Central memory CD4-positive, alpha-beta T cell (primary cell): ENCODE results near the gene ASS1.

ENCODE experiments used
- DNase-seq: peaks from one replicate; pipeline ENCODE4 v3.0.0; 2022

The ASS1 gene

GRCh38 chr9:130477564-130477963 is 32.8 kb downstream of the ASS1 start:
- DNase-seq = no peak

- no peak for DNase-seq
These were observed 33.4 kb downstream of the ASS1 start for GRCh38 chr9:130478152-130478551.

DNA sequence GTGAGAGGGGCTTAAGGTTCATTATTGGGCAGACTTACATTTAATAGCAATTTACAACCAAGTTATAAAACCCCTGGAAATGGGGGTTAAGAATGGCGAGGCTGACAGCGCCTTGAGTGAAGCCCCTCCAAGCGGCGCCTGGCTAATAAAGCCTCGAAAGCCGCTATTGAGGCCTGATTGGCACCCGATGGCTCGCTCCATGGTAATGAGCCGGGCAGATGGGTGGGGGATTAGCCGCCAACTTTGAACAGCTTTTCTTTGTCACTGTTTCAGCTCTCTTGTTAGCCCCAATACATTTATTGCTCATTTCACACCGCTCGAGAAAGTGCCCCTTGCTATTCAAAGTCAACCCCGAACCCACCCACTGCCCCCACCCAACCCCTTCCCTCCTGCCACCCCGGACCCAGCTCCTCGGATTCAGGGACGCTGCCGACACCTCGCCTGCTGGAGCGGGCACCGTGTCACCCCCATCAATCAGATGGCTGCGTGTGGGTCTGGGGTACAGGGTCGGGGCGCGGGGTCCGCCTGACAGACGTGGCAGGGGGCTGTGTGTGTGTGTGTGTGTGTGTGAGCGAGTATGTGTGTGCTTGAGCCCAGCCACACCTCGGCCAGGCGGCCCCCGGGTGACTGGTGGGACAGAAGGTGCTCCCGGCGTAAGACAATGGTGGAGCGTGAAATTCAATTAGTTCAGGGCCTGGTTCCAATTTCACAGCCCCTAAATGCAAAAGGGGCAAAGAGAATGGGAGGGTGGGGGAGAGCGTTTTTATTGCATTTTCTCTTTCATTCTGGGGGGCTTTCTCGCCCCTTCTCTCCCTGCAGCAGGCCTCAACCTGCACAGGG is 34.2 kb downstream of the ASS1 start:
- DNase-seq = no peak

GRCh38 chr9:130479587-130479986 is 34.8 kb downstream of the ASS1 start:
- no peak for DNase-seq

GRCh38 chr9:130480673-130481072 is 35.9 kb downstream of the ASS1 start:
- DNase-seq = no peak

DNA sequence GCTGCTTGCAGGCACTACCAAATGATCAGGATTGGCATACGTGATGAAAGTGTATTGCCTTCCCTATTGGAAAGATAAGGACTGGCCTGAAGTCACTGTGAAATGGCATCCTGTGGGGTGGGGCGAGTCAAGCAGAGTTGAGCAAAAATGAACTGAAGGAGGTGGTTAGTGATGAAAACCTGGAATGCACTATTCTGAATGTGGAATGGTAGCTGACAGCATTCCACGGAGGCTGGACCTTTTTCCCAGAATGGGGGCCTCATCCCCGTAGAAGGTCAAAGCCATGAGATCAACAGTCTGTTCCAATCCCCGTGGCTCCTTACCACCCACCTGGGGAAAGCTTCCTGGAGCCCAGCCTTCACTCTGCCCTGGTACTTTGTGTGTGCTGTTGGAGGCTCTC is 37.7 kb downstream of the ASS1 start:
- no peak for DNase-seq

DNA sequence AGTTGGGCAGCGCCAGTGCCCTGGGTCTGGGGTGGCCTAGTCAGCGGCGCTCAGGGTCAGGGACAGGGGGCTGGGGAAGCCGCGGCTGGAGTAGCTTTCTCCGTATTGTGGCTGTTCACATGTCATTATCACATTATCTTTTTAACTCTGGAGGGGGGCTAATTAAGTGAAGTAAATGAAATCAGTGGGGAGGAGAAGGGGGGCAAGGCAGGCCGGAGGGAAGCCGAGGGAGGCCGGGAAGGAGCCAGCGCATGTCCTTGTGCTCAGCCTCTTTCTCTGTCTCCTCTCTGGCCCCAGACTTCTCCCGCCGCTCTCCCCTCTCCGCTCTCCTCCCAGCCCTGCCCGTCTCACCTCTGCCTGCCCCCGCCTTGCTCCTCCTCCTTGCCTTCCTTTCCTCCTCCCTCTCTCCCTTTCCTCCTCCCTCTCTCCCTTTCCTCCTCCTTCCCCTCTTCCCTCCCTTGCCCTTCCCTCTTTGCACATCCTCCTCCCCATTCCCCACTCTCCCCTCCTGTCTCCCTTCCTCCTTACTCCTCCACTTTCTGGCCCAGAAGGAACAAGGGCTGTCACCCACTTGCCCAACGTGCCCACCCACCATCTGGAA is 38.7 kb downstream of the ASS1 start:
- DNase-seq = no peak

- no peak for DNase-seq
These were observed 39.8 kb downstream of the ASS1 start for GRCh38 chr9:130484362-130485072.

- DNase-seq = no peak
These were observed 41.3 kb downstream of the ASS1 start for GRCh38 chr9:130486103-130486502.

DNA sequence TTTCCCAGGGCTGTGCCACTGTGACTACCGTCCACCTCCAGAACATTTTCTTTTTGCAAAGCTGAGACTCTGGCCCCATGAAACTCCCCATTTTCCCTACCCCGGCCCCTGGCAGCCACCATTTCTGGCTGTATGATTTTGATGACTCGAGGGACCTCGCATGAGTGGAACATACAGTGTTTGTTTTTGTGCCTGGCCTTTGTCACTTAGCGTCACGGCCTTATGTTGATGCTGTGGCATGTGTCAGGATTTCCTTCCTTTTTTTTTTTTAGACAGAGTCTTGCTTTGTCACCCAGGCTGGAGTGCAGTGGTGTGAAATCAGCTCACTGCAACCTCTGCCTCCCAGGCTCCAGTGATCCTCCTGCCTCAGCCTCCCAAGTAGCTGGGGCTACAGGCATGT is 42.7 kb downstream of the ASS1 start:
- DNase-seq = no peak

GRCh38 chr9:130488621-130489330 is 44.0 kb downstream of the ASS1 start:
- no peak for DNase-seq

- DNase-seq = no peak
These were observed 46.2 kb downstream of the ASS1 start for GRCh38 chr9:130490981-130491380.

DNA sequence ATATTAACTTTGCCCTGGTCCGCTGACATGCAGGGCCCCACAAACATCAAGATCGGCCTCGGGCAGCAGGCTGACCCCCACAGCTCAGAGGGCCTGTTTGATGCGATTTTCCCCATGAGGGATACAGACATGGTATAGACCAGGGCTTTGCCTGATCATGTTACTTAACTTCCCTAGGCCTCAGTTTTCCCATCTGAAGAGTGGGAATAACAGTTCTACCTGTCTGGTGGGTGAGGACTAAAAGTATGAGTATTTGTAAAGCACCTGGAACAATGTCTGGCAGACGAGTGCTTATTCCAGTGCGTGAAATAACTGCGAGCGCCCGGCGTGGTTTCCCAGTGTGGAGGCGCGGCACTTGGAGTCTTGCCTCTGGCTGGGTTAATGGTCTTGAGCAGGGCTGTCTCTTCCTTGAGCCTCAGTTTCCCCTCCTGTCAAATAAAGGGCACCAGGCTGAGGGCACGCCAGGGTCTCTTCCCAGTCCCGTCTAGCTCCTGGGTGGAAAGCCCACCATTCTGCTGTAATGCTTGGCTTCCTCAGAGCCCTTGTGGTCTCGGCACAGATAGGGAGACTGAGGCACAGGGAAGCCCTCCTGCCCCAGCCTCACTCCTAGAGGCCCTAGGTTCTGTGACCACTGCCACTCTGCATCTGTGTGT is 47.2 kb downstream of the ASS1 start:
- no peak for DNase-seq

DNA sequence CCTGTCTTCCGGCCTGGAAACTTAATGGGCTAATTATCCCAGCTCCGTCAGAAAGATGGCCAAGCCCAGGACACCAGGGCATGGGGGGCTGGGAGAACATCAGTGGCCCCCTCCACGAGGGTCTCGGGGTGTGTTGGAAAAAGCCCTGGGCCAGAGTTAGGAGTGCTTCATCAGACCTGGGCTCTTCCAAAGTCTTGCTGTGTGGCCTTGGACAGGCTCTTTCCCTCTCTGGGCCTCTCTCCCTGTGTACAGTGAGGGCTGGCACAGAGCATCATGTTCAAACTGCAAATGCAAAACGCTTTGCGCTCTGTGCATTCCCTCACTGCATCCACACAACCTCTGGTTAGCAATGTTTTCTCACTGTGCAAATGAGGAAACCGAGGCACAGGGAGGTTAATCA is 48.3 kb downstream of the ASS1 start:
- DNase-seq = no peak

DNA sequence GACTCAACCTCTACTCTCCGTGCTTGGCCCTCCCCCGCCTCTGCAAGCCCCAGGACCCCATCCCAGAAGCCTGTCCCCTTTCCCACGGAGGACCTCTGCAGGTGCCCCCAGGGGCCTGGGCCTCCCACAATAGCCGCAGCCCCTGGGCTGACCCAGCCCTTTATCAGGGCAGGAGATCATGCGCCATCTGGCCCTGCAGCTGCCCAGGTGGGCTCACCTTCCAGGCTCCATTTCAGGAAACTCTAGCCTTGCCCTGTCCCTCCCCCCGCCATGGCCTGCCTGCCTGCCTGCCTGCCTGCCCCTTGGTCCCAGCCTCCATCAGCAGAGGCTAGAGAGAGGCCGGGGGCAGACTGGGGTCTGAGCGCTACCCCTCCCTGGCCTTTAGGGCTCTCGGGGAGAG is 48.7 kb downstream of the ASS1 start:
- DNase-seq = no peak

GRCh38 chr9:130495067-130495466 is 50.3 kb downstream of the ASS1 start:
- no peak for DNase-seq

DNA sequence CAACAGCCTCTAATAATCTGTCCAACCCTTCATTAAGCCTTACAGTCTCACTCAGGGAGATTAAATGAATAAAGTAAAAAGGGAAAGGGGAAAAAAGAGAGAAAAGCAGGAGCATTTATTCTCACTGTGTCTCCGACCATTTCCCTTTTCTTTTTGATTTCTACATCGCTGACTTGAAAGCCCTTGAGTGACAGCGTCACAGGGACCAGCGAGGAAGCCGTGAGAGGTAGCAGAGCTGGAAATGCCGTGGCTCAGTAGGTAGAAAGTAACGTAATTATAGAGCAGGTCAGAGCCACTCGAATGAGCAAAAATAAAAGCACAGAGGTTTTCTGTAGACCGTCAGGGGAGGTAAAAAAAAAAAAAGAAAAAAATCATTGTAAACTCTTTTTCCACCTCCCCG is 52.4 kb downstream of the ASS1 start:
- DNase-seq = no peak

- no peak for DNase-seq
These were observed 53.6 kb downstream of the ASS1 start for GRCh38 chr9:130498298-130498917.

DNA sequence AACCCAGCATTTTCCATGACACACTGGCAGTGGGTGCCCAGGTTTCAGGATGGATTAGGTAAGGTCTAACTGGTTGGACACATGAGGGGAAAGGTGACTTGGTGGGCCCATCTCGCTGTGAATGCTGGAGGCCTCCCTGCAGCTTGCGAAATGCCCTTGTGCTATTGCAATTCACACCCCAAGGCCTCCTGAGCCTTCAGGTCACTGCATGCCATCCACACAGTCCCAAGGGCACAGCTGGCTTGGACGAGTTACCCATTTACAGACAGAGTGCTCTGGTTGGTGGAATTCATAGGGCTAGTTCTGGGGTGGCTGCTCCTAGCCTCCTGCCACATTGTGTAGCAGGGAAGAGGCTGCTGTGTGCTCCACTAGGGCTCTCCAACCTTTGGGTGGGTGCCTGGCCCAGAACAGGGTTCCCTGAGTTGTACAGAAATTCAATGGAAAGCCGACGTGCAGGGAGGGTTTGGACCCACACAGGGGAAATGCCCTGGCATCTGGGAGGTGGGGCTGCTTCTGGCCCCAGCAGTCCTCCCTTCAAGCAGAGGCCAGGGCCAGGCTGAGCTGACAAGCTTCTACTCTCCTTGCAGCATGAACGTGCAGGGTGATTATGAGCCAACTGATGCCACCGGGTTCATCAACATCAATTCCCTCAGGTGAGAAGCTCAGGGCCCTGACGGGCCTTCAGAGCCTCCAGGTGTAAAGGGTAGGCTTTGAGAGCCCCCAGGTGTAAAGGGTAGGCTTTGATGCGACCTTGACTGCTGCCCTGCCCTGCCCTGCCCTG is 54.3 kb downstream of the ASS1 start:
- DNase-seq = no peak

- no peak for DNase-seq
These were observed 55.1 kb downstream of the ASS1 start for GRCh38 chr9:130499804-130500263.
